NCI-H1092 (cell line): Measurements from ENCODE around the gene ATF1.
"Not testable (repeated sequence)": the region's sequence is repeated elsewhere in the genome, so short reads cannot be mapped to it uniquely, and the experiment has no call there.

Experiments used
- DNase-seq: peaks from one replicate; lab custom pipeline; 2025; lab: John Stamatoyannopoulos, UW

ATF1 gene

GRCh38 chr12:50753232-50753769 is 10.6 kb upstream of the ATF1 start:
- DNase-seq: no peak

DNA sequence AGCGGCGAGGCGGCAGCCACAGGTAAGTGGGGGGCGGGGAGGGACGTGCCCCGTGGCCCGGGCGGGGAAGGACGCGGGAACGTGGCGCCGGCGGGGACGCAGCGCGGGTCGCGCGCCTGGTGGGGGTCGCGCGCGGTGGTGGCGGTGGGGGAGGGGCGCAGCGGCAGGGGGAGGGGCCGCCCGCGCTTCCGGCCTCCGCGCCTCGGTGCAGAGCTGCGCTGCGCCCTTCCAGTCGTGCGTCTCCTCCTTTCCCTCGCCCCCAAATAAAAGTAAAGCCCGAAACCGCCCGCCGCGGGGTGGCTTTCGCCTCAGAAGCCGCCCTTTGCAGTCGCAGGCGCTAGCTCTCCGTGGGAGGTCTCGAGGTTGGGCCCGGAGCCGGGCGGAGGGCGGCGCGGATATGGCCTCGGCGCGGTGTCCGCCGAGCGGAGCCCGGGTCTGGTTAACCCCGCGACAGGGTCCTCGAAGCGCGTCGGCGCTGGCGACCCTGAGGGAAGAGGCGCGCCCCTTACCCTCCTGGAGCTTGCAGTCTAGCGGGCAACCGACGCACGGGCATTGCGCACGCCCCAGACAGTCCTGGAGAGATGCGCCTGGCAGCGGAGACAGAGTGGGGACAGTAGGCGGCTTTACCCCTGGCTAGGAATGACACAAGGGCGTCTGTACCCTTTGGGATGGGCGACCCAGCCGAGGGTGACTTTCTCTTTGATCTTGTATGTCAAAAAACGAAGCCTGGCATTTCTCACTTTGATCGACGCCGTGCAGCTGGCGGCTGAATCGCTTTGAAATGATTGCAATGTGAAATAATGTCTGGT is 589 bp downstream of the ATF1 start:
- no peak for DNase-seq

DNA sequence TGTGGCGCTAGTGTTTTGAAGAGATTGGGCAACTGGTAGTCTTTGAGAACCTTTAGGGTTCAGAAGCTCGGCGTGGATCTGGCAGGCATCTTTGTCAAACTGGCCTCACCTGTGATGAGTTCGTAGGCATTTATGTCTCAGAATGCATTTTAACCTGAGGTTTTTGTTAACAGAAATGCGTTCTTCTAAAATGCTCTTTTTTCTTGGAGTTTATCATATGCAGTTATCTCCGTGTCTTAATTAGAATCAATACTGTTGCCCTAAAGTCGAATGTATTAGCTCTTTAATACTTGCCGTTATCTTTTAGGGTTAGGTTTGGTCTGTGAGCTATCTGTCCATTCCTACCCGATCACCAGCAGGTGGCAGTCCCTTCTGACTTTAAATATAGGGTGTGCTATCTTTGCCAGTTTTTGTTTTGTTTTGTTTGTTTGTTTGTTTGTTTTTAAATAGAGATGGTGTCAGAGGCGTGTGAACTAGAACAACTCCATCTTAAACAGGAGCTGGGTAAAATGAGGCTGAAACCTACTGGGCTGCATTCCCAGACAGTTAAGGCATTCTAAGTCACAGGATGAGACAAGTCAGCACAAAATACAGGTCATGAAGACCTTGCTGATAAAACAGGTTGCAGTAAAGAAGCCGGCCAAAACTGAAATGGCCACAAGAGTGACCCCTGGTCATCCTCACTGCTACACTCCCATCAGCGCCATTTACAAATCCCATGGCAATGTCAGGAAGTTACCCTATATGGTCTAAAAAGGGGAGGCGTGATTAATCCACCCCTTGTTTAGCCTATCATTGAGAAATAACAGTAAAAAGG is 1.4 kb downstream of the ATF1 start:
- no peak for DNase-seq

DNA sequence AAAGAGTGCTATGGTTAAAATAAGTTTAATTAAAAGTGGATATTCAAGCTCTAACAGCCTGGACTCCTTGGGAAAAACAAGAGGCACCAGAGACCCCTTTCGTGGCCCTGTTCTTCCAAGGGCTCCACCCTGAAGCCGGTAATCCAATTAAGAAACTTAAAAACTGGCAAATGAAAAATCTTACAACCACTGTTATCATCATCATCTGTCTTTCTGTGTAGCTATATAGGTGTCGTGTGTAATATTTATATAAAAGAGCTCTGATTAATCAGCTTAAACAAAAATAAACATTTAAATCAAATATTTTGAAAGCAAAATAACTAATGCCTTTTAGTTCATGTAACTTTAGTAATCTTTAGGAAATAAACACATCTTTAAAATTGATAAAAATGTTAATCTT is 4.5 kb downstream of the ATF1 start:
- DNase-seq: no peak

DNA sequence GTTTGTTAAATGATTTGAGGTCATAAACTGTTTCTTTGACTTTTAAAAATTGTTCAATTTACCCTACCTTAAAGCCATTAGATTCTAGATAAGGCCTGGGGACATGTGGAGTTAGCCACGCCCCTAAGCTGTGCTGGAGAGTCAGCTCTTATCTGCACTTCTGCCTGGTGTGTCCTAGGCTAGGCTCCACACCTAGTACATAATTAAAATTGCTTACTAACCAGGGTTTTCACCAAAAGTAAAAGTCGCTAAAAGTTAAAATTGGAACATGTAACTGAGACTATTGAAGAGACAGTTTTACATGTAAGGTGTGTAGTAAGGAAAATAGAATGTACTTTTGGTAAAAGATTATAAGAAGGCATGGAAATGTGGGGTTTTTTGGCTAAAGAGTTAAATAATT is 4.9 kb downstream of the ATF1 start:
- not testable (repeated sequence) for DNase-seq

GRCh38 chr12:50771409-50771808 is 7.5 kb downstream of the ATF1 start:
- DNase-seq: no peak

DNA sequence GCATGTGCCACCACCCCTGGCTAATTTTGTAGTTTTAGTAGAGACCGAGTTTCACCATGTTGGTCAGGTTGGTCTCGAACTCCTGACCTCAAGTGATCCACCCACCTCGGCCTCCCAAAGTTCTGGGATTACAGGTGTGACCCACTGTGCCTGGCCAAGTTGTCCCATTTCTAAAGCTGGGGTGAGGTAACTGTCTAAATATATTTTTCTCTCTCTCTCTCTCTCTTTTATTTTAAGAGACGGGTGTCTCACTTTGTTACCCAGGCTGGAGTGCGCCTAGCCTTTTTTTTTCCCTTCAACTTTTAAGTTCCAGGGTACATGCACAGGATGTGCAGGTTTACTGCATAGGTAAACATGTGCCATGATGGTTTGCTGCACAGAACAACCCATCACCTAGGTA is 8.6 kb downstream of the ATF1 start:
- no peak for DNase-seq

- DNase-seq: no peak
Measured at GRCh38 chr12:50772877-50773276, 9.0 kb downstream of the ATF1 start.

DNA sequence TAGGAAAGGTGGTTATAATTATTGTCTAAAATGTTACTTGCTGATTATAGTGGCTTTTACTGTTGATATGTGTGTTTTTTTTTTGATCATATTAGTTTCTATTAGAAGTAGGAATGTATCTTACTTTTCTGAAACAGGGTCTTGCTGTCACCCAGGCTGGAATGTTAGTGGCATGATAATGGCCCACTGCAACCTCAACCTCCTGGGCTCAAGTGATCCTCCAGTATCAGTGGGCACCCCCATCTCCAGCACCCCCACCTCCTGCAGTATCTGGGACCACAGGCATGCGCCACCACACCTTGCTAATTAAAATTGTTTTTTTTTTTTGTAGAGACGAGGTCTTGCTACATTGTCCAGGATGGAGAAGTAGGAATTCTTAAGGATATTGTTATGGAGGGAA is 11.3 kb downstream of the ATF1 start:
- no peak for DNase-seq

GRCh38 chr12:50776749-50777728 is 13.1 kb downstream of the ATF1 start:
- no peak for DNase-seq

DNA sequence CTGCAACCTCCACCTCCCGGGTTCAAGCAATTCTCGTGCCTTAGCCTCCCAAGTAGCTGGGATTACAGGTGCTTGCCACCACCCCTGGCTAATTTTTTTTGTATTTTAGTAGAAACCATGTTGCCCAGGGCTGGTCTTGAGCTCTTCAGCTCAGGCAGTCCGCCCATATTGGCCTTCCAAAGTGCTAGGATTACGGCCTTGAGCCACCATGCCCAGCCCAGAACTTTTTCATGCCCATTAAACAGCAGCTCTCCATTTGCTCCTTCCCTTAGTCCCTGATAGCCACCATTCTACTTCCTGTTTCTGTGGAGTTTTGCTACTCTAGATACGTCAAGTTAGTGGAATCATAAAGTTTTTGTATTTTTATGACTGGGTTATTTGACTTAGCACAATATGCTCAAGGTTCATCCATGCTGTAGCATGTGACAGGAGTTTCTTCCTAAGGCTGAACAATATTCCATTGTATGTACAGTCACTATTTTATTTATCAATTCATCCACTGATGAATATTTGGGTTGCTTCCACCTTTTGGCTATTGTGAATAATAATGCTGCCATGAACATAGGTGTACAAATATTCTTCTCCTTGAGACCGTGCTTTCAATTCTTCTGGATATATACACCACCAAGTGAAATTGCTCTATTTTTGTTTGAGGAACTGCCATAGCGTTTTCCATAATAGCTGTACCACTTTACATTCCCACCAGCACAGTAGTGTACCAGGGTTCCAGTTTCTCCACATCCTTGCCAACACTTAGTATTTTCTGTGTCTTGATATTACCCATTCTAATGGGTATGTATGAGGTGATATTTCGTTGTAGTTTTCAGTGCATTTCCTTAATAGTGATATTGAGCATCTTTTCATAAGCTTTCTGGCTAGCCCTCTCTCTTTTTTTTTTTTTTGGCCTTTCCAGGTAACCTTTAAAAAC is 15.0 kb downstream of the ATF1 start:
- no peak for DNase-seq

DNA sequence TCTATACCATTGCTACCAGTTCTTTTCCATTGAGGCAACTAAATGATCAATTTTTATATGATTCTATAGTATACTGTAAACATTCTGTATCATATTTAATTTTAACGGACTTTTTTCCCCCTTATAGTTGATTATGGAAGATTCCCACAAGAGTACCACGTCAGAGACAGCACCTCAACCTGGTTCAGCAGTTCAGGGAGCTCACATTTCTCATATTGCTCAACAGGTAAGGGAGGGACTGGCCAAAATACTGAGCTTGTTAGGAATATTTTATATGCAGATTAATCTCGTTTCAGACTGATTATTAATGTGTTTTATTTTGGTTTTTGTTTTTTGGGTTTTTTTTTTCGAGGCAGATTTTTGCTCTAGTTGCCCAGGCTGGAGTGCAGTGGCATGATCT is 16.1 kb downstream of the ATF1 start:
- no peak for DNase-seq

DNA sequence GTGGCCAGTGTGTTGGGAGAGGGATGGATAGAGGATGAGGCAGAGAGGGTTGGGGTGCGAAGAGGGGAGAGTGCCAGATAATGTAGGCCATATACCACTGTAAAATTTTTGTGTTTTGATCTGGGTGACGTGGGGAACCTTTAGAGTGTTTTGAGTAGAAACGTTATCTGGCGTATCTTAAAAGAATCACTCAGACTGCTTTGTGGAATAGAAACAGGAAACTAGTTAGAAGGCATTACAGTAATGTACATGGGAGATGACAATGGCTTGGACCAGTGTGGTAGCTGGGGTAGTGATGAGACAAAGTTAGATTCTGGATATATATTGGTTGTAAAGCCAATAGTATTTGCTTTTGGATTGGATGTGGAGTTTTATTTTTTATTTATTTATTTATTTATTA is 20.6 kb downstream of the ATF1 start:
- DNase-seq: no peak

DNA sequence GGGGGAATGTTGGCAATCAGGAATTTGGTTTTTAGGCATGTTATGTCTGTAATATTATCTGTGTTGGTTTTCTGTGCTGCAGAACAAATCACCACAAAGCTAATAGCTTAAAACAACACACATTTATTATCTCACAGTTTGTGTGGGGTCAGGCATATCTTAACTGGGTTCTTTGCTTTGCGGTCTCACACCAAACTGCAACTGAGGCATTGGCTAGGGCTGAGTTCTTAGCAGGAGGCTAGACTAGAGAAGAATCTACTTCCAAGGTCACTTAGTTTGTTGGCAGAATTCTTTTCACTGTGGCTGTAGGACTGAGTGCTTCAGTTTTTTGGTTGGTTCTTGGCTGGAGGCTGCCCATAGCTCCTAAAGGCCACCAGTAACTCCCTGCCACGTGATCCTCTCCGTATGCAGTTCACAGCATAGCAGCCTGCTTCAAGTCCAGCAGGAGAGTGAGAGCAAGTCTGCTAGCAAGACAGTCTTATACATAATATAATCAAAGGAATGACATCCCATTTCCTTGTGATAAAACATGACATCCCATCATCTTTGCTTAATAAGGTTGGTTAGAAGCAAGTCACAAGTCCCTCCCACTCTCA is 21.6 kb downstream of the ATF1 start:
- no peak for DNase-seq

DNA sequence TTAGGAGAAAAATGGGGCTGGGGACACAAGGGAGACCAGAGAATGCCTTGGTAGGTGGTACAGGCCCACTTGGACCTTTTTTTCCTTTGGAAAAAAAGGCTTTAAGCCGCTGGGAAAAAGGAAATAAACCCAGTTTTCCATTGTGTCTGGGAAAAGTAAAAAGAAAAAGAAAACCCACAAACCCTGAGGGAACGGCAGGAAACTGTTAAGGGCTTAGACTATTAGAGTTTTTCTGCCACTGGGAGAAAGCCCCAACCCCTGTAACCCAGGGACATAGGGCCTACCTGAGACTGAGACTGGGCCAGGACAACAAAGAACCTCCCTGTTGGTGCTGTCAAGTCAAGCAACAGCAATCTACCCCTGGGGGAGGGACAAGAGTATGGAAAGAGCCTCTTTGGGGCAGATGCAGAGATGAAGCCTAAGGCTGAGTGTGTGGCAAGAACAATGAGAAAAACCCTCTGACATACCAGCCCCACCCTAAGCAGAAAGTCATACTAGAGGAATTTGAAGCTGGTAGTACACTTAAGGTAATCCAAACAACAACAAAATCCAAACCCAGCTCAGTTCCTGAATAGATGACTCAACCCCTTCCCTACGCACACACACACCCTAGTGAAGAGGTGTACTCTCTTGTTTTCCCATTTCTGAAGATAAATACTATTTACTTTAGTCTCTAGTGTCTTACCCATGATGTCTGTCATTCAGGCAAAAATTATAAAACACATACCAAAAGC is 22.8 kb downstream of the ATF1 start:
- DNase-seq: no peak

- no peak for DNase-seq
Measured at GRCh38 chr12:50787618-50788017, 23.7 kb downstream of the ATF1 start.

GRCh38 chr12:50788561-50788960 is 24.7 kb downstream of the ATF1 start:
- no peak for DNase-seq

GRCh38 chr12:50790081-50790480 is 26.2 kb downstream of the ATF1 start:
- no peak for DNase-seq

DNA sequence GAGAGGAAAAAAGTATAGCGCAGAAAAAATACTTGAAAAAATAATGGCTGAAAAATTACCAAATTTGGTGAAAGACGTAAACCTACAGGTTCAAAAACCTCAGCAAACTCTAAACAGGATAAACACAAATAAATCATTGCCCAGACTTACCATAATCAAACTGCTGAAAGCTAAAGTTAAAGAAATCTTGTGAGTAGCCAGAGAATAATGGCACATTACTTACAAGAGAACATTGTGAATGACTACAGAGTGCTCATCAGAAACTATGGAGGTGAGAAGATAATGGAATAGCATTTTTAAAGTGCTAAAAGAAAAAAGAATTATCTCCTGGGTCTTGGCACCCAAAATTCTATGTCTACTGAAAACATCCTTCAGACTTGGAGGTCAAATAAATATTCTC is 36.0 kb downstream of the ATF1 start:
- DNase-seq: no peak
